Ishikawa (cell line): Measurements from ENCODE around the gene PFAS.

Experiments used
- EGR1 ChIP-seq: IDR thresholded peaks from 2 replicates; pipeline ENCODE4 v1.6.1; 2012
- EP300 ChIP-seq: IDR thresholded peaks from 2 replicates; pipeline ENCODE4 v1.6.1; 2012; ENCODE audit warnings: borderline replicate concordance

DNA sequence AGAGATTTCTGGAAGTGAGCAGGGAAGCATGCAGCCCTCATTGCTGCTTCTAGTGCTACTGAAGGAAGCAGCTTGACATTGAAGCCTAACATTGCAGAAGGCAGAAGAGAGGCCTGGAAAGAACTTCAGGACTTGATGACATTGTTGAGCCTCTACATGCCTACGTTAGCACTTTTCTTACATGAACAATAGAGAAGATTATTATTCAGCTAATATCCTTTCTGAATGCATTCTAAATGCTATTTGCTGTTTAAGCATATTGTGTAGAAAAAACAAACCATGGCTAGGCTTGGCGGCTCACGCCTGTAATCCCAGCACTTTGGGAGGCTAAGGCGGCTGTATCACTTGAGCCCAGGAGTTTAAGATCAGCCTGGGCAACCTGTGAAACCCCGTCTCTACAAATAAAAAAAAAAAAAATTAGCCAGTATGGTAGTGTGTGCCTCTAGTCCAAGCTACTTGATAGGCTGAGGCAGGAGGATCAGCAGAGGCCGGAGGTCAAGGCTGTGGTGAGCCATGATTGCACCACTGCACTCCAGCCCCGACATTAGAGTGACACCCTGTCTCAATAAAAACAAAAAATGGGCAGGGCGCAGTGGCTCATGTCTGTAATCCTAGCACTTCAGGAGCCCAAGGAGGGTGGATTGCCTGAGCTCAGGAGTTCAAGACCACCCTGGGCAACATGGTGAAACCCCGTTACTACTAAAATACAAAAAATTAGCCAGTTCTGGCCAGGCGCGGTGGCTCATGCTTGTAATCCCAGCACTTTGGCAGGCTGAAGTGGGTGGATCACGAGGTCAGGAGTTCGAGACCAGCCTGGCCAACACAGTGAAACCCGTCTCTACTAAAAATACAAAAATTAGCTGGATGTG, 36.5 kb upstream of the PFAS start:
- TF ChIP-seq EP300 (no peak), EGR1 (no peak)
